ENCODE measurements around the gene ENTPD8. TPM values are rescaled to one million over a fixed set of nuclear protein-coding genes. Genes with fewer than 3 reads are reported as not detected.

The ENTPD8 gene
- total and polyA plus RNA-seq, 2 of the 13 experiments (the other 11 are each of a cell fraction or from before 2014, with no cell fraction given): 0.26 to 0.44 TPM

DNA sequence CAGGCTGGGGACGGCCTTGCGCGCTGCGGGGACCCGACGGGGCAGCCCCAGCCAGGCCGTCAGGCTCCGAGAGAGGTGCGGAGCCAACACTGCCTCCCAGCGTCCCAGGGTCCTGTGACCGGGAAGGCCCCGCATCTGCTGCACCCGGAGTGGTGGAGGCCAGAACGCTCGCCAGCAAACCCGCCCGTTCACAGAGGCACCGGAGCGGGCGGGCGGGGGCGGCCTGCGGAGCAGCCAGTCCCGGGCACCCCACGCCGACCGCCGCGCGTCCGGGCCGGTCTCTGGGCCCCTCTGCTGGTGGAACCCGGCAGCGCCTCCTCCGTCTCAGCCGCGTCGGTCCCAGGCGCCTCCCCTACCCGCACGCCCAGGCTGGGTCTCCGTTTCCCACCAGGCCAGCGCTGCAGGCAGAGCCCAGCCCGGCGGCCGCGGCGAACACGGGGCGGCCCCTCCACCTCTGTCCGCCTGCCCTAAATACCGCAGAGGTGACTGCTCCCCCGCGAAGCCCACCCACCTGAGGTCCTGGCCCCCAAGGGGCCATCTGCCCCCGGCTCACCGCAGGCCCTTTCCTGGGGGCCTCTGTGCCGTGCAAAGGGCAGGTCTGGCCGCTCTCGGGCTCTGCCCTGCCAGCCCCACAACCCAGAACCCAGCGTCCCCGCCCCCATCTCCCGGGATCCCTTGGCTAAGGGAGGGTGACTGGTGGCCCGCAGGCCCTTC, 34.1 kb downstream of the ENTPD8 start (continued):
- TF ChIP-seq SYNCRIP (IDR thresholded peaks at IDR 0.05; ENCODE audit: insufficient read depth, low read depth, low read length) (no peak), RBM39 (IDR thresholded peaks at IDR 0.05; ENCODE audit: low read depth, low read length, poor library complexity, severe bottlenecking) (peak; percentile 59), NFE2 (CRISPR knock-in tag; IDR thresholded peaks at IDR 0.05) (no peak), ZNF775 (CRISPR knock-in tag; IDR thresholded peaks at IDR 0.05; ENCODE audit: borderline replicate concordance) (no peak), RFXAP (CRISPR knock-in tag; IDR thresholded peaks at IDR 0.05; ENCODE audit: borderline replicate concordance) (no peak), ZNF501 (CRISPR knock-in tag; IDR thresholded peaks at IDR 0.05) (no peak), ZNF333 (CRISPR knock-in tag; IDR thresholded peaks at IDR 0.05; ENCODE audit: borderline replicate concordance) (peak; percentile 33; the same call in 1 of the 2 replicates), MLLT10 (CRISPR knock-in tag; IDR thresholded peaks at IDR 0.05) (no peak), PHF21A (CRISPR knock-in tag; IDR thresholded peaks at IDR 0.05) (0 out of 2 replicates have a peak, but pooled peaks have one; percentile 19), HCFC1 (IDR thresholded peaks at IDR 0.05; ENCODE audit: low read depth, low read length) (no peak), AGO2 (optimal IDR thresholded peaks at IDR 0.05; ENCODE audit: low read depth, low read length) (peak; percentile 80)
- TF ChIP-seq, protein P1, sequence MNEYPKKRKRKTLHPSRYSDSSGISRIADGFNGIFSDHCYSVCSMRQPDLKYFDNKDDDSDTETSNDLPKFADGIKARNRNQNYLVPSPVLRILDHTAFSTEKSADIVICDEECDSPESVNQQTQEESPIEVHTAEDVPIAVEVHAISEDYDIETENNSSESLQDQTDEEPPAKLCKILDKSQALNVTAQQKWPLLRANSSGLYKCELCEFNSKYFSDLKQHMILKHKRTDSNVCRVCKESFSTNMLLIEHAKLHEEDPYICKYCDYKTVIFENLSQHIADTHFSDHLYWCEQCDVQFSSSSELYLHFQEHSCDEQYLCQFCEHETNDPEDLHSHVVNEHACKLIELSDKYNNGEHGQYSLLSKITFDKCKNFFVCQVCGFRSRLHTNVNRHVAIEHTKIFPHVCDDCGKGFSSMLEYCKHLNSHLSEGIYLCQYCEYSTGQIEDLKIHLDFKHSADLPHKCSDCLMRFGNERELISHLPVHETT (CRISPR knock-in tag; conservative IDR thresholded peaks at IDR 0.05): no peak
- TF ChIP-seq, protein P2, sequence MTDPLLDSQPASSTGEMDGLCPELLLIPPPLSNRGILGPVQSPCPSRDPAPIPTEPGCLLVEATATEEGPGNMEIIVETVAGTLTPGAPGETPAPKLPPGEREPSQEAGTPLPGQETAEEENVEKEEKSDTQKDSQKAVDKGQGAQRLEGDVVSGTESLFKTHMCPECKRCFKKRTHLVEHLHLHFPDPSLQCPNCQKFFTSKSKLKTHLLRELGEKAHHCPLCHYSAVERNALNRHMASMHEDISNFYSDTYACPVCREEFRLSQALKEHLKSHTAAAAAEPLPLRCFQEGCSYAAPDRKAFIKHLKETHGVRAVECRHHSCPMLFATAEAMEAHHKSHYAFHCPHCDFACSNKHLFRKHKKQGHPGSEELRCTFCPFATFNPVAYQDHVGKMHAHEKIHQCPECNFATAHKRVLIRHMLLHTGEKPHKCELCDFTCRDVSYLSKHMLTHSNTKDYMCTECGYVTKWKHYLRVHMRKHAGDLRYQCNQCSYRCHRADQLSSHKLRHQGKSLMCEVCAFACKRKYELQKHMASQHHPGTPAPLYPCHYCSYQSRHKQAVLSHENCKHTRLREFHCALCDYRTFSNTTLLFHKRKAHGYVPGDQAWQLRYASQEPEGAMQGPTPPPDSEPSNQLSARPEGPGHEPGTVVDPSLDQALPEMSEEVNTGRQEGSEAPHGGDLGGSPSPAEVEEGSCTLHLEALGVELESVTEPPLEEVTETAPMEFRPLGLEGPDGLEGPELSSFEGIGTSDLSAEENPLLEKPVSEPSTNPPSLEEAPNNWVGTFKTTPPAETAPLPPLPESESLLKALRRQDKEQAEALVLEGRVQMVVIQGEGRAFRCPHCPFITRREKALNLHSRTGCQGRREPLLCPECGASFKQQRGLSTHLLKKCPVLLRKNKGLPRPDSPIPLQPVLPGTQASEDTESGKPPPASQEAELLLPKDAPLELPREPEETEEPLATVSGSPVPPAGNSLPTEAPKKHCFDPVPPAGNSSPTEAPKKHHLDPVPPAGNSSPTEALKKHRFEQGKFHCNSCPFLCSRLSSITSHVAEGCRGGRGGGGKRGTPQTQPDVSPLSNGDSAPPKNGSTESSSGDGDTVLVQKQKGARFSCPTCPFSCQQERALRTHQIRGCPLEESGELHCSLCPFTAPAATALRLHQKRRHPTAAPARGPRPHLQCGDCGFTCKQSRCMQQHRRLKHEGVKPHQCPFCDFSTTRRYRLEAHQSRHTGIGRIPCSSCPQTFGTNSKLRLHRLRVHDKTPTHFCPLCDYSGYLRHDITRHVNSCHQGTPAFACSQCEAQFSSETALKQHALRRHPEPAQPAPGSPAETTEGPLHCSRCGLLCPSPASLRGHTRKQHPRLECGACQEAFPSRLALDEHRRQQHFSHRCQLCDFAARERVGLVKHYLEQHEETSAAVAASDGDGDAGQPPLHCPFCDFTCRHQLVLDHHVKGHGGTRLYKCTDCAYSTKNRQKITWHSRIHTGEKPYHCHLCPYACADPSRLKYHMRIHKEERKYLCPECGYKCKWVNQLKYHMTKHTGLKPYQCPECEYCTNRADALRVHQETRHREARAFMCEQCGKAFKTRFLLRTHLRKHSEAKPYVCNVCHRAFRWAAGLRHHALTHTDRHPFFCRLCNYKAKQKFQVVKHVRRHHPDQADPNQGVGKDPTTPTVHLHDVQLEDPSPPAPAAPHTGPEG (CRISPR knock-in tag; IDR thresholded peaks at IDR 0.05): peak; percentile 71
- TF ChIP-seq, protein P3, sequence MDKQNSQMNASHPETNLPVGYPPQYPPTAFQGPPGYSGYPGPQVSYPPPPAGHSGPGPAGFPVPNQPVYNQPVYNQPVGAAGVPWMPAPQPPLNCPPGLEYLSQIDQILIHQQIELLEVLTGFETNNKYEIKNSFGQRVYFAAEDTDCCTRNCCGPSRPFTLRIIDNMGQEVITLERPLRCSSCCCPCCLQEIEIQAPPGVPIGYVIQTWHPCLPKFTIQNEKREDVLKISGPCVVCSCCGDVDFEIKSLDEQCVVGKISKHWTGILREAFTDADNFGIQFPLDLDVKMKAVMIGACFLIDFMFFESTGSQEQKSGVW (CRISPR knock-in tag; IDR thresholded peaks at IDR 0.05; ENCODE audit: borderline replicate concordance): no peak
- TF ChIP-seq, protein P4, sequence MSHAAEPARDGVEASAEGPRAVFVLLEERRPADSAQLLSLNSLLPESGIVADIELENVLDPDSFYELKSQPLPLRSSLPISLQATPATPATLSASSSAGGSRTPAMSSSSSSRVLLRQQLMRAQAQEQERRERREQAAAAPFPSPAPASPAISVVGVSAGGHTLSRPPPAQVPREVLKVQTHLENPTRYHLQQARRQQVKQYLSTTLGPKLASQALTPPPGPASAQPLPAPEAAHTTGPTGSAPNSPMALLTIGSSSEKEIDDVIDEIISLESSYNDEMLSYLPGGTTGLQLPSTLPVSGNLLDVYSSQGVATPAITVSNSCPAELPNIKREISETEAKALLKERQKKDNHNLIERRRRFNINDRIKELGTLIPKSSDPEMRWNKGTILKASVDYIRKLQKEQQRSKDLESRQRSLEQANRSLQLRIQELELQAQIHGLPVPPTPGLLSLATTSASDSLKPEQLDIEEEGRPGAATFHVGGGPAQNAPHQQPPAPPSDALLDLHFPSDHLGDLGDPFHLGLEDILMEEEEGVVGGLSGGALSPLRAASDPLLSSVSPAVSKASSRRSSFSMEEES (CRISPR knock-in tag; IDR thresholded peaks at IDR 0.05): no peak
- TF ChIP-seq, protein P5, sequence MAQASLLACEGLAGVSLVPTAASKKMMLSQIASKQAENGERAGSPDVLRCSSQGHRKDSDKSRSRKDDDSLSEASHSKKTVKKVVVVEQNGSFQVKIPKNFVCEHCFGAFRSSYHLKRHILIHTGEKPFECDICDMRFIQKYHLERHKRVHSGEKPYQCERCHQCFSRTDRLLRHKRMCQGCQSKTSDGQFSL (CRISPR knock-in tag; IDR thresholded peaks at IDR 0.05): no peak
- TF ChIP-seq, protein P6, sequence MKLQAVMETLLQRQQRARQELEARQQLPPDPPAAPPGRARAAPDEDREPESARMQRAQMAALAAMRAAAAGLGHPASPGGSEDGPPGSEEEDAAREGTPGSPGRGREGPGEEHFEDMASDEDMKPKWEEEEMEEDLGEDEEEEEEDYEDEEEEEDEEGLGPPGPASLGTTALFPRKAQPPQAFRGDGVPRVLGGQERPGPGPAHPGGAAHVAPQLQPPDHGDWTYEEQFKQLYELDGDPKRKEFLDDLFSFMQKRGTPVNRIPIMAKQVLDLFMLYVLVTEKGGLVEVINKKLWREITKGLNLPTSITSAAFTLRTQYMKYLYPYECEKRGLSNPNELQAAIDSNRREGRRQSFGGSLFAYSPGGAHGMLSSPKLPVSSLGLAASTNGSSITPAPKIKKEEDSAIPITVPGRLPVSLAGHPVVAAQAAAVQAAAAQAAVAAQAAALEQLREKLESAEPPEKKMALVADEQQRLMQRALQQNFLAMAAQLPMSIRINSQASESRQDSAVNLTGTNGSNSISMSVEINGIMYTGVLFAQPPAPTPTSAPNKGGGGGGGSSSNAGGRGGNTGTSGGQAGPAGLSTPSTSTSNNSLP (IDR thresholded peaks at IDR 0.05; ENCODE audit: low read depth, low read length): no peak
